T47D (cell line): ENCODE data around the gene SNPH.

Experiments used
- DNase-seq, 2 experiments: peaks; one replicate each; pipeline versions ENCODE4 v3.0.0 to v3.0.0-alpha.2; 2011 to 2012; ENCODE audit warnings: low read depth in 1 of 2, low spot score in 1 of 2
- JUND ChIP-seq: IDR thresholded peaks from 2 replicates; pipeline ENCODE4 v1.6.1; 2012; ENCODE audit warnings: low read depth
- in situ Hi-C: cut with HindIII; loops from 2 replicates; pipeline ENCODE4 v1.10.0; 2016; ENCODE audit warnings: low sequenced_read_pairs, low pct_unique_long_range_greater_than_20kb

SNPH gene

DNA sequence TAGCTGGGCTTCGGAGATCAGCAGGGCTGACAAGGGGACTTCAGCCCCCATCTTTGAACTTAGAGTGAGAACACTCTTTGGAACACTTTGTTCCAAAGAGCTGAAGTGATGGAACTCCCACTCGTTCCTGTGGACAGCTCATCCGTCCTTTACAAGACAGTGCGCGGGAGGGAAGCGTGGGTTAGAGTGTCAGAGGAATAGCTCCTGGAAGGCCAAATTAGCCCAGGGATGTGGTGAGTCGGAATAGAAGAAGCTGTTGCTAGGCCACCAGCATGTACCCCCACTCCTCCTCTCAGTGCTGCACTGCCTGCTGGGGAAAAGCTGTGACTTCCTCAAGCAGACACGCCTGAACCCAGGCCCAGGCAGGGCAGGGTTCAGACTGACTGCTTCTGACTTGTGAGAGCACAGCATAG, 61.2 kb downstream of the SNPH start:
- in situ Hi-C loops, result no loop called here
- no peak for DNase-seq
- no peak for TF ChIP-seq JUND

- TF ChIP-seq JUND, result no peak
- in situ Hi-C loops, result no loop called here
- DNase-seq, result no peak
Observed at GRCh38 chr20:1327827-1328679, 62.0 kb downstream of the SNPH start.

- in situ Hi-C loops, result no loop called here
- DNase-seq, result no peak
- TF ChIP-seq JUND, result no peak
Observed at GRCh38 chr20:1328680-1329330, 62.7 kb downstream of the SNPH start, which contains the start of gene SDCBP2. SDCBP2 (minus strand) TSS chr20:1329139; CDS start chr20:1320416, 8,723 bp downstream.

GRCh38 chr20:1330075-1330830, 64.2 kb downstream of the SNPH start:
- DNase-seq, result no peak
- in situ Hi-C loops, result no loop called here
- TF ChIP-seq JUND, result no peak

- in situ Hi-C loops, result no loop called here
- no peak for TF ChIP-seq JUND
- no peak for DNase-seq
Observed at GRCh38 chr20:1331101-1331500, 65.0 kb downstream of the SNPH start.

- TF ChIP-seq JUND, result no peak
- DNase-seq, result no peak
- in situ Hi-C loops, result no loop called here
Observed at GRCh38 chr20:1331801-1332453, 65.8 kb downstream of the SNPH start.

- TF ChIP-seq JUND, result no peak
- in situ Hi-C loops, result no loop called here
- no peak for DNase-seq
Observed at GRCh38 chr20:1332749-1333300, 66.7 kb downstream of the SNPH start.

- no peak for DNase-seq
- in situ Hi-C loops, result no loop called here
- TF ChIP-seq JUND, result no peak
Observed at GRCh38 chr20:1333462-1334369, 67.6 kb downstream of the SNPH start.

- TF ChIP-seq JUND, result no peak
- in situ Hi-C loops, result no loop called here
- DNase-seq, result no peak
Observed at GRCh38 chr20:1334370-1334731, 68.3 kb downstream of the SNPH start.

DNA sequence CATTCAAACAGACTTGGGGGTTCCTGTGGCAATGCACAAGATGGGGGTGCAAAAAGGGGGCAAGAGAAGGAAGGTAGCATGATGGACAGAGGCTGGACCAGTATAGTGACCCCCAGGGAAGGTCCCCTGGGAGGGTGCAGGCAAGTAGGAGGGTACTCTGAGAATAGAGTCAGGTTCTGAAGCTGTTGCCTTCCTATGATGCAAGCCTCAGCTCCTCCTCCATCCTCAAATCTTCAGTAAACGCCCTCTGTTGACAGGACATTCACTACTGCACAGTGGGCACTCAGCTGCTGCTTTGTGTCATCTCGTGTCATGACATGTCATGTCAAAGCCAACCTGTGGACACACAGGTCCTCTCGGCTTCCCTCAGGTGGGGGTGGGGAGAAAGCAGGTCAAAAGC, 68.7 kb downstream of the SNPH start:
- peak in 1 of 2 experiments; percentile 35 for DNase-seq
- no peak for TF ChIP-seq JUND
- in situ Hi-C loops, result no loop called here

GRCh38 chr20:1335961-1336698, 70.0 kb downstream of the SNPH start:
- no peak for TF ChIP-seq JUND
- in situ Hi-C loops, result no loop called here
- no peak for DNase-seq
